Measurements from ENCODE around the gene NEMP2.

NEMP2 gene

GRCh38 chr2:190554357-190555006, 20.0 kb upstream of the NEMP2 start:
- TF ChIP-seq CTCF (IDR thresholded peaks at IDR 0.05) = no peak

GRCh38 chr2:190553254-190553653, 18.7 kb upstream of the NEMP2 start:
- DNase-seq = no peak
- Histone ChIP-seq H3K9me3 (no peaks in the 10 kb centered on the region), H3K27ac (no peak overlapping the region), H3K36me3 (no peaks in the 10 kb centered on the region), H3K4me3 (no peak overlapping the region), H3K4me1 (no peaks in the 10 kb centered on the region), H3K27me3 (no peaks in the 10 kb centered on the region)
- intact Hi-C loops (cut with DNase I; ENCODE audit: low total_unique reads) = no loop called here
- TF ChIP-seq CTCF (IDR thresholded peaks at IDR 0.05) = no peak

More at GRCh38 chr2:190554357-190555006, 20.0 kb upstream of the NEMP2 start:
- H3K27ac ChIP-seq = no peak overlapping the region
- intact Hi-C loops (cut with DNase I; ENCODE audit: low total_unique reads) = no loop called here
- no peak for DNase-seq
- H3K27me3 ChIP-seq = no peaks in the 10 kb centered on the region
- no peaks in the 10 kb centered on the region for H3K4me1 ChIP-seq
- H3K4me3 ChIP-seq = no peak overlapping the region
- H3K9me3 ChIP-seq = no peaks in the 10 kb centered on the region
- H3K36me3 ChIP-seq = no peaks in the 10 kb centered on the region

GRCh38 chr2:190551928-190552327, 17.4 kb upstream of the NEMP2 start:
- Histone ChIP-seq H3K36me3 (no peaks in the 10 kb centered on the region), H3K27ac (no peak overlapping the region), H3K4me1 (peaks cover 0 to 2% (median 0%) of the 10 kb centered on the region in 4 donors), H3K9me3 (no peaks in the 10 kb centered on the region), H3K4me3 (no peak overlapping the region), H3K27me3 (no peaks in the 10 kb centered on the region)
- TF ChIP-seq CTCF (IDR thresholded peaks at IDR 0.05) = no peak
- intact Hi-C loops (cut with DNase I; ENCODE audit: low total_unique reads) = no loop called here
- DNase-seq = no peak

GRCh38 chr2:190550137-190550536, 15.6 kb upstream of the NEMP2 start:
- Histone ChIP-seq H3K27ac (no peak overlapping the region), H3K27me3 (no peaks in the 10 kb centered on the region), H3K4me3 (no peak overlapping the region), H3K9me3 (no peaks in the 10 kb centered on the region), H3K4me1 (peaks cover 0 to 17% (median 0%) of the 10 kb centered on the region in 4 donors), H3K36me3 (no peaks in the 10 kb centered on the region)
- TF ChIP-seq CTCF (IDR thresholded peaks at IDR 0.05) = no peak
- intact Hi-C loops (cut with DNase I; ENCODE audit: low total_unique reads) = no loop called here
- DNase-seq = no peak

GRCh38 chr2:190547886-190548285, 13.4 kb upstream of the NEMP2 start:
- Histone ChIP-seq H3K27ac (no peak overlapping the region), H3K9me3 (no peaks in the 10 kb centered on the region), H3K36me3 (no peaks in the 10 kb centered on the region), H3K4me1 (peaks cover 0 to 26% (median 0%) of the 10 kb centered on the region in 4 donors), H3K4me3 (no peak overlapping the region), H3K27me3 (no peaks in the 10 kb centered on the region)
- intact Hi-C loops (cut with DNase I; ENCODE audit: low total_unique reads) = no loop called here
- no peak for DNase-seq
- TF ChIP-seq CTCF (IDR thresholded peaks at IDR 0.05) = no peak
